GM19240 (cell line): ENCODE measurements around the gene TAAR8.
"Not testable (repeated sequence)": the region's sequence is repeated elsewhere in the genome, so short reads cannot be mapped to it uniquely, and the experiment has no call there.

Experiments
- DNase-seq: peaks from one replicate; pipeline ENCODE4 v3.0.0; 2011; ENCODE audit warnings: low spot score; ENCODE audit not compliant: insufficient read length

Gene TAAR8

GRCh38 chr6:132552372-132552771 is at the start of gene TAAR8:
Gene TAAR8, plus strand, starts transcription at chr6:132552672. Its CDS starts 21 bp downstream, at chr6:132552693.
- no peak for DNase-seq

- no peak for DNase-seq
These were observed 47.7 kb upstream of the TAAR8 start for GRCh38 chr6:132504757-132505156.

- no peak for DNase-seq
These were observed 47.3 kb upstream of the TAAR8 start for GRCh38 chr6:132505158-132505557.

- DNase-seq, result no peak
These were observed 46.0 kb upstream of the TAAR8 start for GRCh38 chr6:132506461-132506860.

GRCh38 chr6:132506869-132507808 is 45.3 kb upstream of the TAAR8 start:
- no peak for DNase-seq

- DNase-seq, result no peak
These were observed 41.2 kb upstream of the TAAR8 start for GRCh38 chr6:132511210-132511830.

GRCh38 chr6:132511831-132512220 is 40.6 kb upstream of the TAAR8 start:
- no peak for DNase-seq

GRCh38 chr6:132512342-132512637 is 40.2 kb upstream of the TAAR8 start:
- no peak for DNase-seq

- peak; percentile 64 for DNase-seq
These were observed 39.5 kb upstream of the TAAR8 start, which contains the start of gene STX7 for GRCh38 chr6:132512638-132513632. Gene STX7, minus strand, starts transcription at chr6:132513116. Its CDS starts 9,586 bp downstream, at chr6:132503530.

GRCh38 chr6:132513831-132514545 is 38.5 kb upstream of the TAAR8 start:
- DNase-seq, result no peak

- DNase-seq, result no peak
These were observed 37.1 kb upstream of the TAAR8 start for GRCh38 chr6:132515386-132515785.

GRCh38 chr6:132520953-132521352 is 31.5 kb upstream of the TAAR8 start:
- no peak for DNase-seq

- DNase-seq, result no peak
These were observed 27.8 kb upstream of the TAAR8 start for GRCh38 chr6:132524646-132525045.

- no peak for DNase-seq
These were observed 26.6 kb upstream of the TAAR8 start for GRCh38 chr6:132525866-132526265.

GRCh38 chr6:132526461-132526860 is 26.0 kb upstream of the TAAR8 start:
- DNase-seq, result no peak

GRCh38 chr6:132527791-132528190 is 24.7 kb upstream of the TAAR8 start:
- no peak for DNase-seq

GRCh38 chr6:132530293-132530974 is 22.0 kb upstream of the TAAR8 start:
- no peak for DNase-seq

- not testable (repeated sequence) for DNase-seq
These were observed 17.9 kb upstream of the TAAR8 start for GRCh38 chr6:132534546-132534945.

GRCh38 chr6:132537145-132537544 is 15.3 kb upstream of the TAAR8 start:
- no peak for DNase-seq

- no peak for DNase-seq
These were observed 14.5 kb upstream of the TAAR8 start, which contains the start of gene TAAR9 for GRCh38 chr6:132537977-132538376. Gene TAAR9, plus strand, starts transcription at chr6:132538277. Its CDS starts 13 bp downstream, at chr6:132538290.
